ENCODE measurements around the gene ZIM2. TPM values are rescaled to one million over a fixed set of nuclear protein-coding genes. Genes with fewer than 3 reads are reported as not detected.

Gene ZIM2
- total RNA-seq, 2 donors from 2014 or later = not detected

DNA sequence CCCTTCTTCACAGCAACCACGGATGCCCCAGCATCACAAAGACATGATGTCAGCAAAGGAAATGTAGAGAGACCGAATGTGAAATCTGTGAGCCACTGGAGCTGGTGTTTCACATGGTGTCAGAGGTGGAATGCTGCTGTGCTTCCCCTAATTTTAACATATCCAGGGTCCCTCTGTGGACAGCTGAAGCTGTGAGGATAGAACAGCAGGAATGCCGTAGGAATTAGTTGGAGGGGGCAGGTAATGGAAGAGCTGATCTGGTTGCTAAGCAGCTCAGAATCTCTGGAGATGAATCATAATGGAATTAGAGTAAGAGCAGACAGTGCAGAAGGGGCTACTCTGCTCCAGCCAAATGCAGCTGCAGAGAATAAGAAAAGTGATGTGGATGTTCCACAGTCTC is 100.0 kb downstream of the ZIM2 start:
- Histone ChIP-seq H3K27me3 (no peaks in the 10 kb centered on the region), H3K9me3 (no peaks in the 10 kb centered on the region), H3K9ac (ENCODE audit: low read depth in 2 of 2, low read length in 2 of 2) (no peak overlapping the region), H3K4me3 (no peak overlapping the region), H3K36me3 (no peaks in the 10 kb centered on the region), H3K27ac (no peak overlapping the region), H3K4me1 (no peaks in the 10 kb centered on the region)
- intact Hi-C loops (cut with DNase I) = no loop called here
- no peak for DNase-seq
- TF ChIP-seq, protein P1, sequence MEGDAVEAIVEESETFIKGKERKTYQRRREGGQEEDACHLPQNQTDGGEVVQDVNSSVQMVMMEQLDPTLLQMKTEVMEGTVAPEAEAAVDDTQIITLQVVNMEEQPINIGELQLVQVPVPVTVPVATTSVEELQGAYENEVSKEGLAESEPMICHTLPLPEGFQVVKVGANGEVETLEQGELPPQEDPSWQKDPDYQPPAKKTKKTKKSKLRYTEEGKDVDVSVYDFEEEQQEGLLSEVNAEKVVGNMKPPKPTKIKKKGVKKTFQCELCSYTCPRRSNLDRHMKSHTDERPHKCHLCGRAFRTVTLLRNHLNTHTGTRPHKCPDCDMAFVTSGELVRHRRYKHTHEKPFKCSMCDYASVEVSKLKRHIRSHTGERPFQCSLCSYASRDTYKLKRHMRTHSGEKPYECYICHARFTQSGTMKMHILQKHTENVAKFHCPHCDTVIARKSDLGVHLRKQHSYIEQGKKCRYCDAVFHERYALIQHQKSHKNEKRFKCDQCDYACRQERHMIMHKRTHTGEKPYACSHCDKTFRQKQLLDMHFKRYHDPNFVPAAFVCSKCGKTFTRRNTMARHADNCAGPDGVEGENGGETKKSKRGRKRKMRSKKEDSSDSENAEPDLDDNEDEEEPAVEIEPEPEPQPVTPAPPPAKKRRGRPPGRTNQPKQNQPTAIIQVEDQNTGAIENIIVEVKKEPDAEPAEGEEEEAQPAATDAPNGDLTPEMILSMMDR (IDR thresholded peaks at IDR 0.05) = no peak

DNA sequence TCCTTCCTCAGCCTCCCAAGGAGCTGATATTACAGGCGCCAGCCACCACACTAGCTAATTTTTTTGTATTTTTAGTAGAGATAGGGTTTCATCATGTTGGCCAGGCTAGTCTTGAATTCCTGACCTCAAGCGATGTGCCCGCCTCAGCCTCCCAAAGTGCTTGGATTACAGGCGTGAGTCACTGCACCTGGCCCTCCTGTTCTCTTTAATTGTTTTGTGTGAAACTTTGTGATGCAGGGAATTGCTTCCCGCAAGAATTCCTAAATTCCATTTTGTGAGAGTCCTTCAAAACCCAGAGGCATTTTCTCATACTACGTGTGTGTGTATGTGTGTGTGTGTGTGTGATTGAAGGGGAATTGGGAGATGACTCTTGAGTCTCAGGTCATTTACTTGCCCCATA is 104.0 kb downstream of the ZIM2 start:
- TF ChIP-seq, protein P1 (IDR thresholded peaks at IDR 0.05) = no peak
- Histone ChIP-seq H3K27me3 (no peaks in the 10 kb centered on the region), H3K4me3 (no peak overlapping the region), H3K4me1 (no peaks in the 10 kb centered on the region), H3K9ac (ENCODE audit: low read depth in 2 of 2, low read length in 2 of 2) (no peak overlapping the region), H3K36me3 (no peaks in the 10 kb centered on the region), H3K27ac (no peak overlapping the region), H3K9me3 (no peaks in the 10 kb centered on the region)
- no peak for DNase-seq
- intact Hi-C loops (cut with DNase I) = no loop called here

DNA sequence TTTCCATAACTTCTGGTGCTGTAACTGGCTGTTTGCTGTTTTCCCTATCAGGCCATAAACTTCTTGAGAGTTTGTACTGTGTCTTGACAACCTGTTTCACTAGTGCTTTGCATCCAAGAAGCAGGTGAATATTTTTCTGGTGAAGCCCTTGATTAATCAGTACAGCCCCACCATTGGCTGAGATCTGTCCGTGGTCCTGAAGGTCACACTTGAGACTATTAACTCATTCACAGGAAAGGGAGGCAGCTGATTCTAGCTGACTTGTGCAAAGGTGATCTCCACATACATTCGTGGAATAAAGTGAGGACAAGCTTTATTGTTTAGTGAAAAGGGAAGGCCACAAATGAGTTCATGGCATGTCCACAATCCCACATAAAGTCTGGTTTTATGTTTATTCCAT is 107.5 kb downstream of the ZIM2 start:
- Histone ChIP-seq H3K36me3 (no peaks in the 10 kb centered on the region), H3K4me1 (no peaks in the 10 kb centered on the region), H3K27ac (no peak overlapping the region), H3K9me3 (no peaks in the 10 kb centered on the region), H3K27me3 (no peaks in the 10 kb centered on the region), H3K9ac (ENCODE audit: low read depth in 2 of 2, low read length in 2 of 2) (no peak overlapping the region), H3K4me3 (no peak overlapping the region)
- TF ChIP-seq, protein P1 (IDR thresholded peaks at IDR 0.05) = no peak
- DNase-seq = no peak
- intact Hi-C loops (cut with DNase I) = no loop called here

DNA sequence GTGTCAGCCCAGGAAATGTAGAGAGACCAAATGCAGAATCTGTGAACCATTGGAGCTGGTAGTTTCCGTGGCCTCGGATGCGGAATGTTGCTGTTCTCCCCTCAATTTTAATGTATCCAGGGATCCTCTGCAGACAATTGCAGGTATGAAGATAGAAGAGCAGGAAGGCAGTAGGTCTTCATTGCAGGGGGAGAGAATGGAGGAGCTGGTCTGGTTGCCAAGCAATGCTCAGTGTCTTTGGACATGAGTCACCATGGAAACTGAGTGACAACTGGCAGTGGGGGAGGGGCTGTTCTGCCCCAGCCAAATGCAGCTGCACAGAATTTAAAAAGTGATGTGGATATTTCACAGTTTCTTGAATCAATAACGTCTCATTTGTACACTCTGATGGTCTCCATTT is 112.8 kb downstream of the ZIM2 start:
- Histone ChIP-seq H3K27ac (no peak overlapping the region), H3K4me1 (no peaks in the 10 kb centered on the region), H3K36me3 (no peaks in the 10 kb centered on the region), H3K9ac (ENCODE audit: low read depth in 2 of 2, low read length in 2 of 2) (no peak overlapping the region), H3K9me3 (no peaks in the 10 kb centered on the region), H3K27me3 (no peaks in the 10 kb centered on the region), H3K4me3 (no peak overlapping the region)
- TF ChIP-seq, protein P1 (IDR thresholded peaks at IDR 0.05) = no peak
- no peak for DNase-seq
- intact Hi-C loops (cut with DNase I) = no loop called here

DNA sequence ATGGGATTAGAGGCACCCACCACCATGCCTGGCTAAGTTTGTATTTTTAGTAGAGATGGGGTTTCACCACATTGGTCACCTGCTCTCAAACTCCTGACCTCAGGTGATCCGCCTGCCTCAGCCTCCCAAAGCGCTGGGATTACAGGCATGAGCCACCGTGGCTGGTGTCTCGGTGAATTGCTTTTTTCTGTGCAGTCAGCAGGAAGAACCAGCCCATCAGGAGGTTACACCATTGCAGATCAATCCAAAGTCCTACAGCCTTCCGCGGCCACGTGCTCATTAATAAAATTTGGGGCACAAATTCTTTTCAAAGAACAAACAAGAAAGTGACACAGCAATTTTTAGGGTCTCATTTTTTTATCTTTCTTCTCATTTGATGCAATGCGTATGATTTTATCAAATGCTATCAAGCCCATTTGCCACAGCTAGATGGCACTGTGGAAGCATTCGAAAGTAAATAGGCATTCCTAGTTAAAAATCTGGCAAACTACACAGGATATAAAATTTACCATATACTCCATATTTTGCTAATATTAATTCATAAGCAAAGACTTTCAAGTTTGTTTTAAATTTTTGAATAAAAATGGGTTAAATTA is 114.6 kb downstream of the ZIM2 start:
- no peak overlapping the region for H3K9ac ChIP-seq (ENCODE audit: low read depth in 2 of 2, low read length in 2 of 2)
- intact Hi-C loops (cut with DNase I) = no loop called here
- TF ChIP-seq, protein P1 (IDR thresholded peaks at IDR 0.05) = no peak
- H3K27me3 ChIP-seq = no peaks in the 10 kb centered on the region
- H3K36me3 ChIP-seq = no peaks in the 10 kb centered on the region
- H3K9me3 ChIP-seq = no peaks in the 10 kb centered on the region
- H3K27ac ChIP-seq = no peak overlapping the region
- no peaks in the 10 kb centered on the region for H3K4me1 ChIP-seq
- no peak for DNase-seq
- no peak overlapping the region for H3K4me3 ChIP-seq

Other genes starting within 250 kb of the ZIM2 start
- gene ZNF71, start 245.4 kb downstream of the ZIM2 start, total RNA-seq = 1 to 10 TPM; 2.6 to 3.9 TPM
- not detected for gene SMIM17, start 197.6 kb downstream of the ZIM2 start, total RNA-seq
- gene ZNF835, start 169.0 kb downstream of the ZIM2 start, total RNA-seq = 1 to 10 TPM; 1.1 to 1.3 TPM
- gene PEG3, start within 50 bp of the ZIM2 start, total RNA-seq = 1 to 10 TPM; 1.4 to 2.8 TPM

Measured in colonic mucosa (tissue), 4 donors.